Astrocyte (in vitro differentiated cells and primary cell): ENCODE measurements around the gene MLST8.

Experiments
- EZH2 ChIP-seq: IDR thresholded peaks from 2 replicates; pipeline ENCODE4 v1.6.1; 2012; ENCODE audit warnings: mild to moderate bottlenecking, low read length, inconsistent platforms; ENCODE audit not compliant: insufficient read depth
- TF ChIP-seq, protein P1 (sequence below): IDR thresholded peaks from 2 replicates; pipeline ENCODE4 v1.5.1; 2011; ENCODE audit warnings: low read depth, mild to moderate bottlenecking, inconsistent platforms, low read length, moderate library complexity; ENCODE audit not compliant: insufficient read depth

DNA sequence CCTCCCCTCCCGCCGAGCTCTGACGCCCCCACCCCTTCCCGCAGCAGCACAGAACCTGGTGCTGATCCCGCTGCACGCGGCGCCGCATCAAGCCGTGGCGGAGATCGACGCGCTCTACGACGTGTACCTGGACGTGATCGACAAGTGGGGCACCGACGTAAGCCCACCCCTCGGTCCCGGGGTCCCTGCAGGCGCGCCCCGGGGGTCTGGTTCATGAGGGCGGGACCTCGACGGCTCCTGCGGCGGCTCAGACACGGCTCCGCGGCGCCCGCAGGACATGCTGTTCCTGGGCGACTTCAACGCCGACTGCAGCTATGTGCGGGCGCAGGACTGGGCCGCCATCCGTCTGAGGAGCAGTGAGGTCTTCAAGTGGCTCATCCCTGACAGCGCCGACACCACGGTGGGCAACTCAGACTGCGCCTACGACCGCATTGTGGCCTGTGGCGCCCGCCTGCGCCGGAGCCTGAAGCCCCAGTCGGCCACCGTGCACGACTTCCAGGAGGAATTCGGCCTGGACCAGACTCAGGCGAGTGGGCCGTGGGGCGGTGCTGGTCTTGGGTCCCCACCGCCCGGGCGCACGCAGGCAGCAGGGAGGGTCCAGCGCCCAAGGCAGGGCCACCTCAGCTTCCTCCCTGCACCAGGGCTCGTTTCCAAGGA is 32.4 kb downstream of the MLST8 start:
- peak; percentile 12 for TF ChIP-seq EZH2
- TF ChIP-seq, protein P1, sequence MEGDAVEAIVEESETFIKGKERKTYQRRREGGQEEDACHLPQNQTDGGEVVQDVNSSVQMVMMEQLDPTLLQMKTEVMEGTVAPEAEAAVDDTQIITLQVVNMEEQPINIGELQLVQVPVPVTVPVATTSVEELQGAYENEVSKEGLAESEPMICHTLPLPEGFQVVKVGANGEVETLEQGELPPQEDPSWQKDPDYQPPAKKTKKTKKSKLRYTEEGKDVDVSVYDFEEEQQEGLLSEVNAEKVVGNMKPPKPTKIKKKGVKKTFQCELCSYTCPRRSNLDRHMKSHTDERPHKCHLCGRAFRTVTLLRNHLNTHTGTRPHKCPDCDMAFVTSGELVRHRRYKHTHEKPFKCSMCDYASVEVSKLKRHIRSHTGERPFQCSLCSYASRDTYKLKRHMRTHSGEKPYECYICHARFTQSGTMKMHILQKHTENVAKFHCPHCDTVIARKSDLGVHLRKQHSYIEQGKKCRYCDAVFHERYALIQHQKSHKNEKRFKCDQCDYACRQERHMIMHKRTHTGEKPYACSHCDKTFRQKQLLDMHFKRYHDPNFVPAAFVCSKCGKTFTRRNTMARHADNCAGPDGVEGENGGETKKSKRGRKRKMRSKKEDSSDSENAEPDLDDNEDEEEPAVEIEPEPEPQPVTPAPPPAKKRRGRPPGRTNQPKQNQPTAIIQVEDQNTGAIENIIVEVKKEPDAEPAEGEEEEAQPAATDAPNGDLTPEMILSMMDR = no peak
